Coronary artery (tissue), 2 donors: Measurements from ENCODE around the gene POFUT2.

Source experiments
- DNase-seq: peaks from one replicate; pipeline ENCODE4 v3.0.0-alpha.2; 2017; ENCODE audit warnings: low spot score
- H3K27ac ChIP-seq, 2 donors: fragments of 200-600 bp; sonication (generic); one replicate each; pipeline ENCODE4 v1.5.1; 2016 to 2019
- H3K4me3 ChIP-seq: fragments of 200-600 bp; sonication (generic); 2 replicates; pipeline ENCODE4 v1.5.1; 2016; ENCODE audit warnings: mild to moderate bottlenecking, moderate library complexity
- TF ChIP-seq, protein P1 (sequence below): fragments of 200-600 bp; sonication (generic); IDR thresholded peaks from one replicate; pipeline ENCODE4 v1.5.1; 2019; ENCODE audit warnings: antibody characterized with exemption

POFUT2 gene

DNA sequence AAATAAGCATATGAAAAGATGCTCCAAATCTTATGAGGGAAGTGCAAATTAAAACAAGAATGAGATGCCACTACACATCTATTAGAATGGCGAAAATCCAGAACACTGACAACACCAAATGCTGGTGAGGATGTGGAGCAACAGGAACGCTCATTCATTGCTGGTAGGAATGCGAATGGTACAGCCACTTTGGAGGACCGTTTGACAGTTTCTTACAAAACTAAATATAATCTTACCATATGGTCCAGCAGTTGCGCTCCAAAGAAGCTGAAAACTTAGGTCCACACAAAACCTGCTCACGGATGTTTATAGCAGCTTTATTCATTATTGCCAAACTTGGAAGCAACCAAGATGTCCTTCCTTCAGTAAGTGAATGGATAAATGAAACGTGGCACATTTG, 50.3 kb downstream of the POFUT2 start:
- no peak overlapping the region for H3K27ac ChIP-seq
- TF ChIP-seq, protein P1, sequence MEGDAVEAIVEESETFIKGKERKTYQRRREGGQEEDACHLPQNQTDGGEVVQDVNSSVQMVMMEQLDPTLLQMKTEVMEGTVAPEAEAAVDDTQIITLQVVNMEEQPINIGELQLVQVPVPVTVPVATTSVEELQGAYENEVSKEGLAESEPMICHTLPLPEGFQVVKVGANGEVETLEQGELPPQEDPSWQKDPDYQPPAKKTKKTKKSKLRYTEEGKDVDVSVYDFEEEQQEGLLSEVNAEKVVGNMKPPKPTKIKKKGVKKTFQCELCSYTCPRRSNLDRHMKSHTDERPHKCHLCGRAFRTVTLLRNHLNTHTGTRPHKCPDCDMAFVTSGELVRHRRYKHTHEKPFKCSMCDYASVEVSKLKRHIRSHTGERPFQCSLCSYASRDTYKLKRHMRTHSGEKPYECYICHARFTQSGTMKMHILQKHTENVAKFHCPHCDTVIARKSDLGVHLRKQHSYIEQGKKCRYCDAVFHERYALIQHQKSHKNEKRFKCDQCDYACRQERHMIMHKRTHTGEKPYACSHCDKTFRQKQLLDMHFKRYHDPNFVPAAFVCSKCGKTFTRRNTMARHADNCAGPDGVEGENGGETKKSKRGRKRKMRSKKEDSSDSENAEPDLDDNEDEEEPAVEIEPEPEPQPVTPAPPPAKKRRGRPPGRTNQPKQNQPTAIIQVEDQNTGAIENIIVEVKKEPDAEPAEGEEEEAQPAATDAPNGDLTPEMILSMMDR: no peak
- H3K4me3 ChIP-seq: no peak overlapping the region
- DNase-seq: no peak

DNA sequence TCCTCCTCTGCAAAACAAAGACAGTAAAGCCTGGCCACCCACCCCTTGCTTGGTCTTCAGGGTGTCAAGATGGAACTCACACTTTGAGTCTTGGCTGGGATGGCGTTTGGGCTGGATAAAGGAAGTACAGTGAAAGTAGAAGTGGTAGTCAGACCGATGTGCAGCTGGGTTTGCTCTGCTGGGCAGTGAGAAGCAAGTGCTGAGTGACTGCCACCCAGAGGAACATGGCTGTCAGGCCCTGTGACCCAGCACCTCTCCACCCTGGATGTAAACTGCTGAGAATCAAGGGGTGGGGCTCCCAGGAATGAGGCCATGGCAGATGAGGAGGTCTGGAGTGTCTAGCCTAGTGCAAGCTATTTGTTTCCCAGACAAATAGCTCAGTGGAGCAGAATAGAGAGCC, 51.2 kb downstream of the POFUT2 start:
- TF ChIP-seq, protein P1: no peak
- Histone ChIP-seq H3K4me3 (no peak overlapping the region), H3K27ac (no peak overlapping the region)
- no peak for DNase-seq

DNA sequence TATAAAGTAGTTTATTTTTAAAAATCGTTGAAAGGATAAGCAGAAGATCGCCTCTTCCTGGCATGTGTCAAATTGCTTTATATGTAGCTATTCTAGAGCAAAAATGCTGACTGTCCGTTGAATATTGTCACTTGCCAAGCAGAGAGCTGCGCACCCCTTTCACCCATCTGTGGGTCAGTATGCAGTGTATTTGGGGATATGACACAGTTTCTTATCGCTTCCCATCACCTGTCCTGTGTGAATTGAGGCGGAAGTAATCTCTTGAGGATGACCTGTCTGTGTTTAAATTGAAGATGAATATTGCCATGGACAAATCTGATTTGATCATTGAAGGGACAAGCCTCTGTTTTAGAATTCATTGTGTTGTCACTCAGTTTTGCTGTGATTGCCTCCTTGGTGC, 52.2 kb downstream of the POFUT2 start:
- no peak for DNase-seq
- no peak overlapping the region for H3K4me3 ChIP-seq
- H3K27ac ChIP-seq: no peak overlapping the region
- TF ChIP-seq, protein P1: no peak

DNA sequence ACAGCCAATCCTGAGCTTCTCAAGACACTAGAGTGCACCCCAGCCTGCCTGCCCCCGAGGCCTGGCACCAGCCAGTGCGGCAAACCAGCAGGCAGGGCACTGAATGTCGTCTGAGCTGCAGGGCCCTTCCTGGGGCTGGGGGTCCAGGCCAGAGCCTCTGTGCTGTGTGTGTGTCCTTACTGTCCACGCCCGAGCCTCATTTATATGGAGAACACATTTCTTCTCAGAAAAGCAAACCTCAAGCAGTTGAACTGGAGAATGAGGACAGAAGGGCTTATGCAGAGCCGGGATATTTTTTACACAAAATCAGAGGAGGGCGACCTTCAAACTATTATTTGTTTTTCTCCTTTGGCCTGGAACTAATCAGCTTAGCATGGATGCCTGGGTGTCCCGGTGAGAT, 52.7 kb downstream of the POFUT2 start:
- Histone ChIP-seq H3K4me3 (no peak overlapping the region), H3K27ac (no peak overlapping the region)
- no peak for DNase-seq
- TF ChIP-seq, protein P1: no peak

DNA sequence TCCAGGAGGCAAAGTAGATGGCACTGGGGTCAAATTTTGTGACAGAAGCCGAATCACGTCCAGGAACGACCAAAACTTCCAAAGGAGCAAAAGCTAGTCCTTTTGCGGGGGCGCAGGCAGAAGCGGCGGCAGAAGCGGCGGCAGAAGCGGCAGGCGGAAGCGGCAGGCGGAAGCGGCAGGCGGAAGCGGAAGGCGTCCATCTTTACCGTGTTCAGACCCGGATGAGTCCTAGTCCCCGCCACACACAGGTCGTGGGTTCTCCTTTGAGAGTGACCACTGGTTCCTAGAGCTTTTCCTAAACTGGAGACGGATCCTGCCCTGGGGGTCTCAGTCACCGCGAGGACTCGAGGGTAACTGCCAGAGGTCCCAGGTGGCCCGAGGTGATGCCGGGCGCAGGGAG, 53.6 kb downstream of the POFUT2 start:
- no peak overlapping the region for H3K4me3 ChIP-seq
- no peak for DNase-seq
- no peak overlapping the region for H3K27ac ChIP-seq
- TF ChIP-seq, protein P1: no peak

DNA sequence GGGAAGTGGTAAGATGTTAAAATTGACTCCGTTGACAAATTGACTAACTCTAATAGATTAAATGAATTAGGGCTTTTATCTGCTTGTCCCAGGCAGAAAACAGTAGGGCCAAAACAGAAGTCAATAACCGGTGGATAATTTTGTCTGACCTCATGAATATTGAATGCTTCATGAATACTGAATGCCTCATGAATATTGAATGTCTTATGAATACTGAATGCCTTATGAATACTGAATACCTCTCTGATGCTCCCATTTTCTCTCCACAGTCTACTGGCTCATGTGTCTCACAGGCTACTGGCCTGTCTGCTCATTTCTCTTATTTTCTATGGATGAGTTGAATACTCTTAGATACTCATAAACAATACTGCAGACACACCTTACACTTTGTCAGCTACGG, 56.0 kb downstream of the POFUT2 start:
- Histone ChIP-seq H3K4me3 (no peak overlapping the region), H3K27ac (no peak overlapping the region)
- TF ChIP-seq, protein P1: no peak
- DNase-seq: no peak

DNA sequence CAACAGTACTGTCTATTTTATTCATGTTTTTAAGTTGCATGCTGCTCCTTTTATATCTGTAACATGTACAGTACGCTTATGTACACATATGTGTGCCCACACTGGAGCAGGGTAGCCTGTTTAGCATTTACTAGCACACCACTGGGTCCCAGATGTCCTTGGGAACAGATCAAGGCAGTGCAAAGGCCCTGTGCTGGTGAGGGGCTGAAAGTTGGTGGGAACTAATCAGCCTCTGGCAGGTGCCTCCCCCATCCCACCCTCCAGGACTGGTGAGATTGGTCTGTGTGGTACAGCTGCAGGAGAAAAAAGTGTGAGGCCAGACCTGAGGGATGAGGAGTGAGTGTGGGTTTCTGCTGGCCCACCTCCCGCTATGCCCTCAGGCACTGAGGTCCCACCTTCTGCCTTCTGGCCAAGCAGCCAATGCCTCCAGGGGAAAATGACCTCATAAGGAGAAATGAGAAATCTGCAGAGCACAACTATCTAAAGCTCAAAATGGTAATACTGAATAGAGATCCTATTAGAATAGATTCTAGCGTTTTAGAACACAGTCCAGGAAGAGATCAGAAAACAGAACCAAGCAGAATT, 58.9 kb downstream of the POFUT2 start:
- Histone ChIP-seq H3K4me3 (no peak overlapping the region), H3K27ac (no peak overlapping the region)
- TF ChIP-seq, protein P1: no peak
- DNase-seq: no peak
